Measurements from ENCODE around the gene USP21. TPM values are rescaled to one million over a fixed set of nuclear protein-coding genes. Genes with fewer than 3 reads are reported as not detected.

The USP21 gene
- total and polyA plus RNA-seq, 2 of the 8 experiments (the other 6 are each of a cell fraction or from before 2014, with no cell fraction given), result 23.9 to 36.3 TPM

- TF ChIP-seq RNF2 (IDR thresholded peaks at IDR 0.05; ENCODE audit: borderline replicate concordance, low read depth, low read length, missing control alignments, poor library complexity, severe bottlenecking) (no peak), YY1 (IDR thresholded peaks at IDR 0.05; ENCODE audit: low read depth, low read length) (peak; percentile 100), SRF (IDR thresholded peaks at IDR 0.05; ENCODE audit: low read depth, low read length) (no peak), RBBP5 (IDR thresholded peaks at IDR 0.05; ENCODE audit: borderline replicate concordance, low read depth, low read length) (no peak), TAF1 (IDR thresholded peaks at IDR 0.05; ENCODE audit: low read depth, low read length) (peak; percentile 99), NANOG (IDR thresholded peaks at IDR 0.05; ENCODE audit: insufficient read depth, low read depth, low read length, poor library complexity, severe bottlenecking) (no peak), ATF2 (IDR thresholded peaks at IDR 0.05; ENCODE audit: low read length) (no peak), CTCF (IDR thresholded peaks at IDR 0.05; ENCODE audit: control extremely low read depth in 1 of 3, insufficient read depth in 1 of 3, low read depth in 1 of 3, low read length in 3 of 3) (peak; percentile 31 to 62 (median 49)), SP1 (IDR thresholded peaks at IDR 0.05; ENCODE audit: low read depth, low read length) (0 out of 2 replicates have a peak, but pooled peaks have one; percentile 7), FOSL1 (IDR thresholded peaks at IDR 0.05; ENCODE audit: insufficient read depth, low read depth, low read length) (no peak), BACH1 (IDR thresholded peaks at IDR 0.05; ENCODE audit: low read length) (peak; percentile 35), CBX5 (IDR thresholded peaks at IDR 0.05; ENCODE audit: low read depth, low read length) (no peak), SP4 (IDR thresholded peaks at IDR 0.05; ENCODE audit: low read length) (peak; percentile 74; the same call in 1 of the 2 replicates), JUND (IDR thresholded peaks at IDR 0.05; ENCODE audit: low read length) (no peak), SIN3A (conservative IDR thresholded peaks at IDR 0.05 in 1 of 2, IDR thresholded peaks at IDR 0.05 in 1 of 2; ENCODE audit: low read depth in 1 of 2, low read length in 2 of 2) (peak in 1 of 2 experiments; percentile 89; a peak in 2 of 4 replicates), PHF8 (conservative IDR thresholded peaks at IDR 0.05; ENCODE audit: low read depth, low read length) (peak; percentile 97), E2F6 (IDR thresholded peaks at IDR 0.05) (0 out of 2 replicates have a peak, but pooled peaks have one; percentile 20)
These were observed 42.8 kb downstream of the USP21 start, which contains the start of gene NDUFS2 (continued) for GRCh38 chr1:161201836-161202712.
